Activated CD8-positive, alpha-beta memory T cell treated with anti-CD3 and anti-CD28 coated beads, Interleukin-2, amount 10 ng/mL, durations not matched to agents 7 days and 5 days (primary cell): ENCODE data around the gene DLX6. TPM values are rescaled to one million over a fixed set of nuclear protein-coding genes. Genes with fewer than 3 reads are reported as not detected.

ENCODE experiments used
- ATAC-seq: fragments of 150-1000 bp; cut with Tn5 transposase; one replicate; pipeline ENCODE4 v1.10.0; 2021; ENCODE audit warnings: moderate library complexity
- CTCF ChIA-PET: fragments of 350-600 bp; sonication (Branson Sonifier 250); formaldehyde crosslinking; loops from one replicate; lab custom pipeline; 2021; ENCODE audit warnings: antibody characterized with exemption; lab: Charles Lee
- DNase-seq: peaks from one replicate; pipeline ENCODE4 v3.0.0-alpha.2; 2020
- H3K27ac Mint-ChIP-seq: one replicate; pipeline ENCODE4 v1.8.0; 2021; ENCODE audit warnings: mild to moderate bottlenecking, mixed read lengths
- H3K27me3 Mint-ChIP-seq: one replicate; pipeline ENCODE4 v1.8.0; 2021; ENCODE audit warnings: mixed read lengths
- H3K36me3 Mint-ChIP-seq: one replicate; pipeline ENCODE4 v1.8.0; 2021; ENCODE audit warnings: mild to moderate bottlenecking, mixed read lengths
- H3K4me1 Mint-ChIP-seq: one replicate; pipeline ENCODE4 v1.8.0; 2021; ENCODE audit warnings: mixed read lengths
- H3K4me3 Mint-ChIP-seq: one replicate; pipeline ENCODE4 v1.8.0; 2021; ENCODE audit warnings: mild to moderate bottlenecking, moderate library complexity, mixed read lengths
- H3K9me3 Mint-ChIP-seq: one replicate; pipeline ENCODE4 v1.8.0; 2022; ENCODE audit warnings: low read depth, mixed read lengths
- total RNA-seq, 2 experiments: library from RNA; stranded (reverse); gene quantifications; one replicate each; pipeline ENCODE4 v1.2.3, GENCODE V29; 2021

Gene DLX6
- total RNA-seq, 2 experiments from 2014 or later: not detected

DNA sequence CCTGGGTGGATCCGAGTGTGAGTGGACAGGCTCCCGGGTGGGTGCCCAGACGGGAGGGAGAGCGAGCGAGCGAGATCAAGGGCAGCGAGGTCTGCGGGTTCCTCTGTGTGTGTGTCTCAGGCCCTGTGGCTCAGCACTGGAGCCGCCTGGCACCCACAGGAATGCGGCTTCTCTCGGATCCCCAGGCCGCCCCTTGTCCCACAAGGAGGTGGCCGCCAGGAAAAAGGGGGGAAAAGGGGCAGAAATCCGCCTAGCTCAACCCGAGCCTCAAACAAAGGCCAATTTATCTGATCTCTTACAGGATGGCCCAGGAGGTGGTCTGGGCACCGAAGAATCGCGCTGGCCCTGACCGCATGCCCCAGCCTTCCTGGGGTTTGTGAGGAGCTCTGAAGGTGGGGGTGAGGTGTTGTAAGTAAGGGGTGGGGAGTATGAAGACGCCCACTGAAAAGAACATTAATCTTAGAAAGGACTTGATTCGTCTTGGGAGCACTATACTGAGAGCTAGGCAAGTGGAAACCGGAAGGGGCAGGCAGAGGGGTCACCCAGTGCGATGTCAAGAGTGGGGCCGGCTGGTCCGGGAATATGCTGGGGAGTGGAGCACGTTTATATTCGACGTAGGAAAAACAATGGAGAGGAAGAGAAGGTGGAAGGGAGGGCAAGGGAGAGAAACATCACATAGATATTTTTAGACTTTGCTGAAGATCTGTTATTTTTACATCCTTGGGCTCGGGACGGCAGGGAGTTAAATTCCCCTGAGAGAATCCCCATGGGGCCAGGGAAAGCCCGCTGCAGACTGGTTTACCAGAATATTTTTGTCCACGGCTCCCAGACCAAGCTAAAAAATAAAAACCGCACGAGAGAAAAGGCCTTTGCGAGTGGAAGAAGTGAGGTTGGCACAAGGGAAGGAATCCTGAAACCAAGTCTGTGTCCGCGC, 12.1 kb downstream of the DLX6 start:
- no peak overlapping the region for H3K4me3 Mint-ChIP-seq
- peaks cover 4% of the 10 kb centered on the region for H3K36me3 Mint-ChIP-seq
- DNase-seq: no peak
- H3K27me3 Mint-ChIP-seq: peaks cover 96% of the 10 kb centered on the region
- CTCF ChIA-PET: interaction anchor here (2.3 kb wide), 1 partner anchor 10 kb away, joined by 11 read pairs; no protein-coding TSS in a partner anchor
- peak overlapping the region; percentile 25 for H3K27ac Mint-ChIP-seq
- ATAC-seq: no peak
- H3K4me1 Mint-ChIP-seq: peaks cover 4% of the 10 kb centered on the region
- H3K9me3 Mint-ChIP-seq: no peaks in the 10 kb centered on the region

DNA sequence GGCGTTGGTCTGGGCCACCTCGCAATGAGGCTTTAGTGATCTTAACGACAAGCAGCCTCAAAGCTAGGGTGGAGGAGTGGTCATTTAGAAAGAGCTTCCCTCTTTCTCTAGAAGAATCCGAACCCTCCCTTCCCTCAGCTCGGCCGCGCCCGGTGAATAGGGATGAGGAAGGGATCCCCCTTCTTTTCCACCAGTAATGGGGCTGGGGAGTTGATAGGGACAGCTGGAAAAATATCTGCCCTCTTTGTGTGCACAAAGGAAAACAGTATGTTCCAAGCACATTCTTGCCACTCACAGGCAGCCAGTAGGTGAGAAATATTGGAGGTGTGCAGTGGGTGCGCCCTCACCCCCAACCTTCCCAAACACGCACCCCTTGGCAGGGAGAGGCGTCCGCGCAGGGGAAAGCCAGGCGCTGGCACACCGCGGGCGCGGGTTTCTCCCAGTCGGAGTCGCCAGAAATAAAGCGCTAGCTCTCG, 12.8 kb downstream of the DLX6 start:
- Mint-ChIP-seq H3K27ac (no peak overlapping the region), H3K9me3 (no peaks in the 10 kb centered on the region), H3K27me3 (peaks cover 97% of the 10 kb centered on the region), H3K4me3 (no peak overlapping the region), H3K36me3 (peaks cover 4% of the 10 kb centered on the region), H3K4me1 (peaks cover 4% of the 10 kb centered on the region)
- CTCF ChIA-PET: interaction anchor here (2.3 kb wide), 1 partner anchor 9 kb away, joined by 11 read pairs; no protein-coding TSS in a partner anchor
- DNase-seq (no peak), ATAC-seq (no peak)

DNA sequence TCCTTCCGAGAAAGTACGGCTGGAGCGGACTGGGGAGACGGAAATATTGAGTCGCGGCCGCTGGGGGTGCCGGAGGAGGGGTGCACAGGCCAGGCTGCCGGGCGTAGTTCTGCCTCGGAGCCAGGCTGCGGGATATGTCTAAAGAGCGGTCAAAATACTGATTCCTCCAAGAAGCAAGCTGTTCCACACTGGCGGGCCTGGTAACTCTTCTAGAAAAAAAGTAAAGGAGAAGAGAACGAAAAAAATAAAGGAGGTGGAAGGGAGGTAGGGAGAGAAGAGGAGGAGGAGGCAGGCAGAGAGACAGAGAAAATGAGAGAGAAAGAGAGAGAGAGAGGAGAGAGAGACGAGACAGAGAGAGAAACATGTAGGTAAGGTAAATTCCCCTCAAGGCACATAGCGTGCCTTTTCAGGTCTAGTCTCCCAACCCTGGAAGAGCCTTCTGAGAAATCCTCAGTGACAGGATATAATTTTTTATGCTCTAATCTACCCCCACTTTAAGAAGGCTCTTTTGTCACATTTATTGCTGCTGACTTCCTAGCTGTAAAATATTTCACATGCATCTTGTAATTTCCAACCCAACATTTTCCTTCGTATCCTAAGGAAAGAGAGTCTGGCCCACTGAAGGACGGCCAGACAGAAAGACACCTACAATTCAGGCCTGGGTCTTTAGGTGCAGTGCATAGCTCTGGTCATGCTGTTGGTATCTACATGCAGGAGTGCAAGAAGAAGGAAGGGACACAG, 13.6 kb downstream of the DLX6 start:
- CTCF ChIA-PET: interaction anchor here (1.3 to 2.3 kb wide), 2 partner anchors 9 to 942 kb away, joined by 3 to 11 read pairs; no protein-coding TSS in a partner anchor
- Mint-ChIP-seq H3K4me1 (peaks cover 4% of the 10 kb centered on the region), H3K4me3 (no peak overlapping the region), H3K27ac (peak overlapping the region; percentile 5), H3K36me3 (peaks cover 4% of the 10 kb centered on the region), H3K9me3 (no peaks in the 10 kb centered on the region), H3K27me3 (peaks cover 97% of the 10 kb centered on the region)
- DNase-seq (no peak), ATAC-seq (no peak)

DNA sequence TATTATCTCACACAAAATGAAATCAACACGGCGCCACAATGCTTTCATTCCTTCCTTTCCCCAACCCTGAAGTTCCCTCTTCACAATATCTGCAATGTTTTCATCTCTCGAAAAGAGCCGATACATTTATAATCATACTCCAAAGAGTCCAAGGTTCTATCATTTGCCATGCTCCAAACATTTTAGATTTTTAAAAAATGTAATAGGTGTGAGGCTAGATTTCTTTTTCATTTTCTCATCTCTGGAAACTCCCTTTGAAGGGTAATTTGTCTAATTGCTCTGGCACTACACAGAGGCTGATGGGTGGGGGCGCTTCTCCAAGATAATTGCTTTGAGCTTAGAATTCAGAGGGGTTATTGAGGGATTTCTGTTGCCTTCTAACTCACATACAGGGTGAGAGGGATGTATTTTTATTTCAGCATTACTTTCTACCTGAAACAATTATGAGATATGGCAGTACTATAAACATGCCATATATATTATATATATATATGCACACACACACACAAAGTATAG, 14.4 kb downstream of the DLX6 start:
- Mint-ChIP-seq H3K36me3 (peaks cover 4% of the 10 kb centered on the region), H3K9me3 (no peaks in the 10 kb centered on the region), H3K4me3 (no peak overlapping the region), H3K27ac (no peak overlapping the region), H3K4me1 (peaks cover 9% of the 10 kb centered on the region), H3K27me3 (peaks cover 97% of the 10 kb centered on the region)
- DNase-seq: no peak
- no peak for ATAC-seq
- CTCF ChIA-PET: interaction anchor here (0.6 to 2.3 kb wide), 3 partner anchors 8 to 943 kb away, joined by 3 to 11 read pairs (median 3); no protein-coding TSS in a partner anchor

DNA sequence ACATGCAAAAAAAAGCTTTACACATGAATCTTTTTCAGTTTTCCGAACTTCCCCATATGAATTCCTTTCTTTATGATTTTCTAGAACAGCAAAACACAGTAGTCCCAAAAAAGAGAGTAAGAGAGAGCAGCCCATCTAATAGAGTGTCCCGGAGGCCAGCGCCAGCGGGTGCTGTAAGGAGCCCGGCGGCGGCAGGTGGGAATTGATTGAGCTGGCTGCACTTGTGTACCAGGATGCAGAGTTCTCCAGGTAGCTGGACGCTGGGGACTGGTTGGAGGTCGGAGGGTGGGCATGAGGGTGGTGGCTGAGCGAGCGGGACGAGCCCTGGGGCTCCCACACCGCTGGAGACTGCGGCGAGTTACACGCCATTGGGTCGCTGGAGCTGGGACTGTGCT, 15.2 kb downstream of the DLX6 start:
- Mint-ChIP-seq H3K27me3 (peaks cover 97% of the 10 kb centered on the region), H3K9me3 (no peaks in the 10 kb centered on the region)

DNA sequence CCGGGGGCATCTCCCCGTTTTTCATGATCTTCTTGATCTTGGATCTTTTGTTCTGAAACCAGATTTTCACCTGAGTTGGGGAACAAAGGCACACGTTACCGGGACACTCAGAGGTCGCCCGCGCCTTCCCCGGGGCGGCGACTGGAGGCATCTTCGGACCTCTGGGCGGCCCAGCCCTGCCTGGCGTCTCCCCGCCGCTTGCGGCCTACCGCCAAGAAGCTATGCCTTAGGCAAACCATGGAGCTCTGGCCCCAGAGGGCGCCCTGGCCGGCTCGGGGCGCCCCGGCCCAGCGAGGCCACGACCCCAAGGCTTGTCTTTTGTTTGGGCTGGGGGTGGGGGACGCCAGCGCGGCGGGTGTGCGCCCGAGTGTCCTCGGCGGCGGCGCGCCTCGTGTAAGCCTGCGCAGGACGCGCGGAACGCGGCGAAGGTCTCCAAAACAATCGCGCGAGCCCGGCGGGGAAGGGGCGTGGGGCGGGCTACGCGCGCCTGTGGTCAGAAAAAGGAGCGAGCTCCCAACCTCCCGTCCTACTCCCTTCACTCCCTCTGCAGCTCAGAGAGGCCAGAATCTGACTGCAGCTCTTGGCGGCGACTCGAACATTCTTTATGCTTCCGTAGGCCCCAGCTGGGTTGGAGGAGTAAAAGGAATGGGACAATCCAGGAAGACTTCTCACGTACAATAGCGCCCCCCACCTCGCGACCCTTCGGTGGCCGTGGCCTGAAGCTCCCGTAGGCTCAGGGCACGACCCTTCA, 15.8 kb downstream of the DLX6 start:
- CTCF ChIA-PET: interaction anchor here (1.9 kb wide), 1 partner anchor 15 kb away, joined by 4 read pairs; the partner anchor contains the start of gene DLX6
- Mint-ChIP-seq H3K27ac (peak overlapping the region; percentile 19), H3K27me3 (peaks cover 97% of the 10 kb centered on the region), H3K4me1 (peaks cover 12% of the 10 kb centered on the region), H3K4me3 (no peak overlapping the region), H3K36me3 (peaks cover 3% of the 10 kb centered on the region), H3K9me3 (no peaks in the 10 kb centered on the region)
- ATAC-seq: no peak
- no peak for DNase-seq

More for the DNA sequence above, 15.2 kb downstream of the DLX6 start:
- DNase-seq (no peak), ATAC-seq (no peak)
- CTCF ChIA-PET: interaction anchor here (0.6 to 1.9 kb wide), 2 partner anchors 15 to 29 kb away, joined by 3 to 4 read pairs; partner anchors contain the start of gene DLX6
- Mint-ChIP-seq H3K4me1 (peaks cover 9% of the 10 kb centered on the region), H3K4me3 (no peak overlapping the region), H3K27ac (peak overlapping the region; percentile 1), H3K36me3 (peaks cover 3% of the 10 kb centered on the region)

DNA sequence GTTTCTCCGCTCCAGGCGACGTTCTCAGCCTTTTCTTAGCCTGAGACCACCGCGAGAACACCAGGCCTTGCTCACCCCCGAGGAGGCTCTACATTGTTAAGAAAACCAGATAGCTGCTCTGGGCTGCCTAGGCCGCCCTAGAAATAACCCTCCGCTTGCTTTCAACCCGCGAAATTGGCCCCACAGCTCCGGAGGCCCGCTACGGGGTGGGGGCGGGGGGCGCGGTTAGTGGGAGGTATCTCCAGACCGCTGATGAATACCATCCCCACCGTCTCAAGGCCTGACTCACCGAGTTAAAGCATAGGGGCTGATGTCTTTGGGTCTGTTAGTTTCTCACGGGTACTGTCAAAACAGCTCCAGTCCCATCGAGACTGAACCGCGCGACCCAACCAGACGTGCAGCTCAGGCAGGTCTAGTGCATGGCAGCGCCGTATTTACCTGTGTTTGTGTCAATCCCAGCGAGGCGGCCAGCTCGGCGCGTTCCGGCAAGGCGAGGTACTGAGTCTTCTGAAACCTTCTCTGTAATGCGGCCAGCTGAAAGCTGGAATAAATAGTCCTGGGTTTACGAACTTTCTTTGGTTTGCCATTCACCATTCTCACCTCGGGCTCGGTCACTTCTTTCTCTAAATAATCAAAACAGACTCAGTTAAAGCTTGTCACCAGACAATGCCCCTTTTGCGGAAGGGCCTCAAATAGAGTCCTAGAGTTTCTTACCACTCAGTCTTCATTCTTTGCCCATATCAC, 16.6 kb downstream of the DLX6 start:
- H3K36me3 Mint-ChIP-seq: peaks cover 3% of the 10 kb centered on the region
- H3K9me3 Mint-ChIP-seq: no peaks in the 10 kb centered on the region
- H3K27me3 Mint-ChIP-seq: peaks cover 98% of the 10 kb centered on the region
- peaks cover 19% of the 10 kb centered on the region for H3K4me1 Mint-ChIP-seq
- H3K27ac Mint-ChIP-seq: peak overlapping the region; percentile 50
- DNase-seq: no peak
- no peak overlapping the region for H3K4me3 Mint-ChIP-seq
- CTCF ChIA-PET: interaction anchor here (1.9 kb wide), 1 partner anchor 16 kb away, joined by 4 read pairs; the partner anchor contains the start of gene DLX6
- ATAC-seq: no peak

DNA sequence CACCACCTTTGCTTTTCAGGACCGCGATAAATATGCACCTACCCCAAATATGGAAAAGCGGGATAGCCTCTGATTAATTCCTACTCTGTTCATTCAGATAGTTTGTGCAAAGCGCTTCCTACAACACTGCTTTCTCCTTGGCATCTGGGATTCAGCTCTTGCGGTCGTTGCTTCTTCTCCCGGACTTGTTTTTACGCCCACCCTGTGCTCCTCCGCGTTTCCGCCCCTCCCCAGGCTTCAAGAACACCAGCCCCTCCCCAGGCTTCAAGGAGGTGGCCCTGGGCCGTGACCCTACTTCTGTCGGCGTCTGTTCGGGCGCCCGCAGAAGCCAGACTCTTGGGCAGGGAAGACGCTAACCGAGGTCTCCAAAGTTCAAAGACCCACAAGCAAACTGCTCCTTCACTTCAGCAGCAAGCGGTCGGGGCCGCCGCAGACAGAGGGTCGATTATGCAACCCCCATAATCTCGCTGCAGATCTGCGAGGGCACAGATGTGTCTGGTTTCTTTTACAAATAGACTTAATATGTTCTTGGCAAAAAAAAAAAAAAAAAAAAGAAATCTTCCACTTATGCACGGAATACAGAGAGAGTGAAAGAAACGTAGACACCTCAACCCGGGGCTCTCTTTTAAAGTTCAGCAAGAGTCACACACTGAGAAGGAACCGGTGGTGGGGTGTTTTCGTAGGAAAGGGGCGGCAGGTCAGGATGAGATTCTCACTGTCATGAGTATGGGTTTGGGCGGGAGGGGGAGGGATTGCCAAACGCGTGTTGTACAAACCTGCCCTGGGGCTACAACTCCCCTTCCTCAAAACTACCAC, 17.3 kb downstream of the DLX6 start:
- peaks cover 98% of the 10 kb centered on the region for H3K27me3 Mint-ChIP-seq
- no peaks in the 10 kb centered on the region for H3K9me3 Mint-ChIP-seq
- peaks cover 3% of the 10 kb centered on the region for H3K36me3 Mint-ChIP-seq
- CTCF ChIA-PET: interaction anchor here (1.9 kb wide), 1 partner anchor 17 kb away, joined by 4 read pairs; the partner anchor contains the start of gene DLX6
- peaks cover 24% of the 10 kb centered on the region for H3K4me1 Mint-ChIP-seq
- H3K4me3 Mint-ChIP-seq: no peak overlapping the region
- H3K27ac Mint-ChIP-seq: peak overlapping the region; percentile 50
- DNase-seq (no peak), ATAC-seq (no peak)

DNA sequence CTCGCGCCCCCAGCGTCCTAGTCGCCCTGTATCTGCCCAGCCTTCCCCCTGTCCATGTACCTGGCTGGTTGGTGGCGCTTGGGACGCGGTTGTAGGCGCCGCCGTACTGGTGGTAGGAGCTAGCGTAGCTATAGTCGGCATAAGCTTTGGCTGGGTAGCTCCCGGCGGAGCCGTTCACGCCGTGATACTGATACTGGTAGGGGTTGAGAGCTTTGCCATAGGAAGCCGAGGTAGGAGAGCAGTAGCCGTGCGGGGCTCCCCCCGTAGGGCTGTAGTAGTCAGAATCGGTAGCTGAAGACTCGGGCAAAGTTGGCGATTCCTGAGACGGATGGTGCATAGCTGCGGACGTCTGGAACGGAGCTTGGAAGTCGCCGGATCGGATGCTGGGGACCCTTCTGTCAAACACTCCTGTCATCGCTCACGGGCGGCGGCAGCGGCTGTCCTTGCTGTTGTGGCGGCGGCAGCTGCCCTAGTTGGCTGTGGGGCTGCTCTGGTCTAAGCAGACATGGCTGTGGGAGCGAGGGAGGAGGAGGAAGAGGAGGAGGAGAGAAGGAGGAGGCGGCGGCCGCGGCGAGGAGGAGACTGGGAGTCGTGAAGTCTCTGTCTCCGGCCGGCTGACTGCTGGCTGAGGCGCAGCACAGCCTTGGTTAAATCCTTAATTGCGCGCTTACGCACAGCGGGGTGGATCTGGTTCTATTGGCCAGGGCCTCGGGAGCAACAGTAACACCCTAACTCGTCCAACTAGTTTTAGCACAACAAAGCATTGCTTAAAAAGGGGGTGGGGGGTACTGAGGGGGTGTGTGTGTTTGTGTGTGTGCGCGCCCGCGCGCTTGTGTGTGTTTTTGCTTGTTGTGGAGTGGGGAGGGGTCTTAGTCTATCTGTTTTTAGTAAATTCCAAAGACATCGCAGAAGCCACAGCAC, 19.1 kb downstream of the DLX6 start, which contains the start of gene DLX5:
DLX5 (minus strand) TSS at position 623 of the 921 bp plus-strand sequence; CDS start at position 415, 208 bp downstream.
- Mint-ChIP-seq H3K27me3 (peaks cover 89% of the 10 kb centered on the region), H3K27ac (peak within 1 kb of the TSS; percentile 64), H3K4me1 (peaks cover 25% of the 10 kb centered on the region), H3K9me3 (no peaks in the 10 kb centered on the region), H3K4me3 (peak within 1 kb of the TSS; percentile 9), H3K36me3 (peaks cover 3% of the 10 kb centered on the region)
- CTCF ChIA-PET: interaction anchor here (1.0 kb wide), 1 partner anchor 11 kb away, joined by 3 read pairs; no protein-coding TSS in a partner anchor
- ATAC-seq (no peak), DNase-seq (no peak)

DNA sequence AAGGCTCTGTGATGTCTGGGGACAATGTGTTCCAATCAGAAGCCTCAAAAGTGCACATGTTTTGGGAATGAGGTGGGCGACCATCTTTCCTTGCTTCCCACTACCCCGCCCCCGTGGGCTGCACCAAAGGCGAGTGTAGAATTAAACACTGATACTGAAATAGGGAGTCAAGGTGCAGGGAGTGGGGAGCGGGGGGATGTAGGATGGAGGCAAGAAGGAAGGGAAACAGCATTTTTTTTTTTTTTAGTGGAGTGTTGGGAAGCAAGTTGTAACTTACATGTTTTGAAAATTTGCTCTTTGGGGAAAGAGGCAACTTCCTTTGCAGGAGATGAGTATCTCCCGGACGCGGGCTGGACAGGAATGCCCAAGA, 19.8 kb downstream of the DLX6 start:
- Mint-ChIP-seq H3K4me1 (peaks cover 25% of the 10 kb centered on the region), H3K27ac (no peak overlapping the region), H3K27me3 (peaks cover 84% of the 10 kb centered on the region), H3K4me3 (no peak overlapping the region), H3K9me3 (no peaks in the 10 kb centered on the region), H3K36me3 (peaks cover 3% of the 10 kb centered on the region)
- CTCF ChIA-PET: no interaction called here
- no peak for ATAC-seq
- no peak for DNase-seq
